ENCODE data around the gene B3GALNT1.
A peak's percentile ranks its signal among the peaks of the same experiment; 100 is the strongest.

B3GALNT1 gene

DNA sequence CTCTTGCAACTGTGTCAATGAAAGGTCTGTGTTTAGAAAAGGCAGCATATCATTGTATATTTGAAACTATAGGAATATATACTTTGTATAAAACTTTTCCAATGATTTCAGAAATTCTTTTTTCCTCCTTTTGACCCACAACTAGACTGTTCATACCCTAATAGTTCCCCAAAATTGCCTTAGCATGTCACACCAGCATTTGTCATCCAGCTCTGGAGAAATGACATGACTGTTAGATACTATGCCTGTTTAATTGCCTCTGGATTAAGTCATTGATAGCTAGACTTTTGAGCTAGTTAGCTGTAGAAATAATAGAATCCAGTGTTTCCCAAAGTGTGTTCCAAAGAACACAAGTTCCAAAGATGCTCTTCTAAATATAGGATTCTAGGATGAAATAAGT lies 32.4 kb downstream of the B3GALNT1 start:
- DNase-seq, result no peak

DNA sequence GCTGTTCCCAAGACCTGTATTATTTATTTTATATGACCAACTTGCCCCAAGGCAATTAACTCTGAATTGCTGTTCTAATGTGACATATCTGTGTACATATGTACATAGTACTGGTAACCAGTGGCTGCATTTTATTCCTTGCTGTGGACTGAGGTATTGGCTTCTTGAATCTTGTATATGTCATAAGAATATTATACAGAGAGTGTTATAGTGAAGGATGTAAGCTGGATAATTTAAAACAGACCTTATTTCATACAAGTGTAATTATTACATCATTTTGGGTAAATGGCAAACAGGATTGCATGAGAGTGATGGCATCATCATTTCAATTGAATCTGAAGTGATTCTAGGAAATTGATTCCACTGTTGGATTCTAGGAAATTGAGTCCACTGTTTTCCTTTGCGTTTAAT lies 32.9 kb downstream of the B3GALNT1 start:
- no peak for DNase-seq

DNA sequence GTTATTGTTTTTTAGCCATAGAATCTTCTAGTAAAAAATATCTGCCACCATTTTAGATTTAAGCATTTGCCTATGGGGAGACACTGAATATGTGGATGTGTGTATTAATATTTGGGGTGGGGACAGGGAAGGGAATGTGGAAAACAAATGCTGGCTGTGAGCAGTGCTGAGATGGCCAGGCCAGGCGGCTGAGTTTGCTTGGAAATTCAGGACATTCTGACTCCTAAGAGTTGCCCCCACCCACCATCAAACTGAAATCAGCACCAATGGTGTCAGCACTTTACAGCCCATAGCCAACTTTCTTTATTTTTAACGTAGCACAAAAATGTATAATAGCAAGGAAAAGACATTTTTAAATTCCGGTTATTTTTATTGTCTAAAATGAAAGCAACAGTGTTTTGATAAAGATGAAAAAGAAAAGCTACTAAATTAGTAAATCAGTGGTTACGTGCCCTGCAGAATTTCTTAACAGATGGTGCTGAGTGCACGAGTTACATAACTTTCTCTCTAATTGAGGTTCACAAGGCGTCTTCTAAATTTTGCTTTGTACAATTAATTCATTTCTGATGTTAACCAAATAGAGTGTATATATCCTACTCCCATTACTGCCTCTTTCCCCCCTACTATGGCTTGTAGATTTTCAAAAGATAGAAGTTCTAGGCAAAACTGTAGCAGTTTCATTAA lies 34.0 kb downstream of the B3GALNT1 start:
- DNase-seq, result no peak

DNA sequence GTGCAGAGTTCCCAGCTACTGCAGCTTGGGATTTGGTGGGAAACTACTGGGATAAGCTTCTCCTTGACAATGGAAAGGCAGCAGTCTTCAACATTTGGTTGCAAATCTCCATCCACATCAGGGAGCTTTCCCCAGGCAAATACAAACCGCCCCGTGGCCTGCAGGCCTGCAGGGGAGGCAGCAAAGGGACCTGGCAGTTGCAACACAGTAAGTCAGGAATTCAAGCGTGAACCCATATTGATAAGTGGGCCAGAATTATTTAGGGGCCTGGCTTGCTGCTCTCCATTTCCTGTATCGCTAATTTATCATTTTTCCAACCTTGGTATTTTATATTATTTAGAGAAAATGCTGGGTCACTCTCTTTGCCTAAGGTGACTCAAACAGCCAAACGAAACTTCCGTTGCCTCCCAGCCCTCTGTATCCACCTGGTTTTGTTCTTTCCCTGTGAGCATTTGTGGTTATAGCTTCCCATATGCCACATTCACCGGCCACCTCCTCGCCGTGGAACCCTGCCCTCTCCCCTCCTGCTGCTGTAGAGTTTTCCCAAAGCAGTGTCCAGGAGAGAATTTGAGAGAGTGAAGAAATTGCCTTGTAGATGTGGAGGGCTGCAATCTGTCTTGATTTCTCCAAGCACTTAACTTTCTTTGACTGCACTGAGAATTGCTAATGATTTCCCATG lies 34.8 kb downstream of the B3GALNT1 start:
- no peak for DNase-seq

DNA sequence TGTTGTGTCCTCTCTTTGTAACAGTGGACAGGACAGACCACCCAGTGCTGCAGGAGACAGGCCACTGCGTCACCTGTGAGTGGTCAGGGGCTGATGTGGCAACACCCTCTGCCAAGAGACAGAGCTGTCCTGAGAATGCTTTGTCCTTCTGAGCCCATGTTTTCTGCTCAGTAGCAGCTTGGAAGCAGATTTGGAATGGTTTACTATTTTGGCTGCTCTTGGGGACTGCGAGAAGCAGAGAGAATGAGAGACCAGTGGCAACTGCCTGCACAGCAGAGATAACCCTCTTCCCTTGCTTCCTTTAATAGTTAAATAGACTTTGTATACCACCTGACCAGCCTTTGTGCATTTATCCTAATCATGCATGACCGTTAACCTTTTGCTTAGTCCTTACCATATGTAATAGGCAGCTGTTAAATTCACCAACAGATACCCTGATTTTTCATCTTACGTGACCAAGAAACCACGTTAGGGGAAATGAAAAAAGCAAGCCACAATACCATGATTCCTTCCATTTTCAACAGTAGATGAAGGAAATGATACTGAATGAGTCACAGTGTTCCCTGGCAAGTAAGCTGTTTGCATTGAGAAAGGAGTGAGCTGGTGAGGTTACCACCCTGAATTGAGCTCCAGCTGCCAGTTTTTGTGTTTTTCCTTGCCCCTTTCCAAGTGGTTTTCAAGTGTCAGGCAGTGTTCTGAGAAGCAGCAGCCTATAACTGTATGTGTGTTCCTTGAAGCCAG lies 35.5 kb downstream of the B3GALNT1 start:
- no peak for DNase-seq

DNA sequence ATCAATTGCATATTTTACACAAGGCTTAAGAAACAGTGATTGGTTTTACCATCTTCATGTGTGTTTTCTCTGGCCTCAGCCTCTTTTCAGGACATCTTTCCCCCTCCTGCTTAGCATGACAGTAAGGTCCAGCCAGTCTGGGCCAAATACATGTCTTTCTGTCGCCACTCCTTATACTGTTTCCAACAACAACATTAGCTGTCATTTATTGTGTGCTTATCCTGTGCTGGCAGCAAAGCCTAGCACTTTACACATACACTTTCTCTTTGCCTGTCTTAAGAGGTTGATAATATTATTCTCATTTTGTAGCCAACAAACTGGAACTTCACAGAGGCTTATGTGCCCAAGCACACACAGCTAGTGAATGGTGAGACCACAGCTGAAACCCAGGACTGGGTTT lies 37.8 kb downstream of the B3GALNT1 start:
- DNase-seq, result no peak

DNA sequence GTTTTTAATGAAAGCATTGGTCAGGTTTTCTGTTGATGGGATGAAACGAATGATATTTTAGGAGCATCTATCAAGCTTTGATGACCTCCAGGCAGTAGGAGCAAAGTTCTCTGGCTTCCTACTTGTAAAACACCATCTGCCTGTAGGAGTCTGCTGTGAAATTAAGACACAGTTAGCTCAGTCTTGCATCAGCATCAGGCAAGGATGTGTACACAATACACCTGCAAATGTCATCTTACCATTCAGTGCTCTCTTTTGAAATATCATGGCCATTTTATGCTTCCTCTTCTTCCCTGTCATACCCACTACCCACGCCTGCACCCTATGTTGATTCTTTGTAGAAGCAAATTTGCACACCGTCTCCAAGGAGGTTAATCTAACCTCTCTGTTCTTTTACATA lies 38.2 kb downstream of the B3GALNT1 start:
- no peak for DNase-seq

DNA sequence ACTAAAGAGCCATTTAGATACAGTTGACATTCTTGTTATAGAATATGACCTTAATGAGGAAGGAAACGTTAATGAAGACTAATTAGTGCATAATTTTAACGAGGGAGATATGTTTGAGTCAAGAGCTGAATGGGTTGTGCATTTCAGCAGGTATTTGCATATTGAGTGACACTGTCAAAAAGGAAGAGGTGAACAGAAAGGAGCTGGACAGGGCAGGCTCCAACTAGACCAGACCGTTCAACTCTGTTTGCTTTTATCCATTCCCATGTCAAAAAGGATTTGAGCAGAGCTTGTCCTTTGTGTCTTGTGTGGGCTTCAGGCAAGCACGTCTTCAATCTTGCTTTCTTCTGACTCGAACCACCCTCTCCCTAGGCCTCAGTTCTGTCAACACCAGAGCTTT lies 40.7 kb downstream of the B3GALNT1 start:
- DNase-seq, result no peak

DNA sequence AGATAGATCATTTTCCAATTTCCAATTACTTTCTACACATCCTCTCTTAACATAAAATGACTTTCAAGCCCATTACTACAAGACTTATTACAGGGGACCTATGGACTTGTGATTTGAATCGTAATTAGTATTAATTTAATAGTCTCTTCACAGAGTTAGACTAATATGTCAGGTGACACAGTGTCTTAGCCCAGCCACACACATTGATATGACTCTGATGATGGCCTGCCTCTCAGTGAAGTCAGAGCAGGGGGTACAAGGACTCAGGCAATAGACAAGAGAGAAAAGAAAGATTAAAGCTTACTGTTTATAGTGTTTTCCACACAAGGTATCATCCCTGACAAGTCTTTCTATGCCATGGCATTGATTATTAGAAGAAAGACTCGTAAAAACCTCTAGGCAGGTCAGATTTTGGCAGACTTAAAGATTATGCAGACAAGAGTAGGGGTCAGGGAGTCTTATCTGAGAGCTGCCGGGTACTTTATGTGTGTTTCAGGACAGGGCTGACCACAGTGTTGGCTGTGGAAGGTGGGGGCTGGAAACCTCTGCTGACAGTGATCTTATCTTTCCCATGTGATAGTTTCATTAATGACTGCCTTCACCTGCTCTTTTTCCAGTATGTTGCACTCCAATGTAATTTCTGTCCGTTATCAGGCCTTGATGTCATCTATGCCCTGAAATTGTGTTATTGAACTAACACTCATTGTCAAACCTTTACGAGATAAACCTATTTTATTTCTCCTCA lies 50.1 kb downstream of the B3GALNT1 start:
- no peak for DNase-seq

DNA sequence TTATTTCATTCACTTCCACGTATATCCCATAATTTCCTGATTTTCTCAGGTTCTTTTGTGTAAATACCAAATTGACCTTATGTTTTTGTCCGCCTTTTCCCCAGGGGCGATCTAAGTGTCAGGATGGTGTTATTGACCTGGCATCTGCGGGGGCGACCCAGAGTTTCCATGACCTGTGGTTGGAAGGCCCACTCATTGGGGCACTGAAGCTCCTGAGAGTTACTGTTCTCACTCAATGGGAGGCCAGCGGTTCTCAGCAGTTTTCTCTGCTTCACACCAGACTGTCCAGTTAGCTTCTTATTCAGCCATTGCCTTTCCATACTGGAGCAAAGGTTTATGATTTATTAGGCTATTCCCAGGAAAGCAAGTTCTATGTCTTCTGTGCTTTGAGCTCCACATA lies 53.3 kb downstream of the B3GALNT1 start:
- DNase-seq, result no peak

DNA sequence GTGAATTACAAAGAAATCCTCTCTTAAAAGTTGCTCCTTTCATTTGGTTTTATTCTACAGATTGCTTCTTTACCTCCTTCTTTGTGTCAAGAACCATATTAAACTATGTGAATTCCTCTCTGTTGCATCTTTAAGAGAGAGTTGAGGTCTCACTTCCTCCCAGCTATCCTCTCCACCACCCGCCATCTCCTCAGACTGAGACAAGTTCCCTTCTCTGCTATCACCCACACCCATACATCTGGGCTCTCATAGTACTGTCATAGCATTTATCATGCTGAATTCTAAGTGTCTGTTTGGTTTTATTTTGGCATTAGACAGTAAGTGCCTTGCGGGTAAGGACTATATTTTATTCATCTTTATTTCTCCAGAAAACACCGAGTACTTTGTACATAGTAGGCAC lies 54.2 kb downstream of the B3GALNT1 start:
- DNase-seq, result no peak

DNA sequence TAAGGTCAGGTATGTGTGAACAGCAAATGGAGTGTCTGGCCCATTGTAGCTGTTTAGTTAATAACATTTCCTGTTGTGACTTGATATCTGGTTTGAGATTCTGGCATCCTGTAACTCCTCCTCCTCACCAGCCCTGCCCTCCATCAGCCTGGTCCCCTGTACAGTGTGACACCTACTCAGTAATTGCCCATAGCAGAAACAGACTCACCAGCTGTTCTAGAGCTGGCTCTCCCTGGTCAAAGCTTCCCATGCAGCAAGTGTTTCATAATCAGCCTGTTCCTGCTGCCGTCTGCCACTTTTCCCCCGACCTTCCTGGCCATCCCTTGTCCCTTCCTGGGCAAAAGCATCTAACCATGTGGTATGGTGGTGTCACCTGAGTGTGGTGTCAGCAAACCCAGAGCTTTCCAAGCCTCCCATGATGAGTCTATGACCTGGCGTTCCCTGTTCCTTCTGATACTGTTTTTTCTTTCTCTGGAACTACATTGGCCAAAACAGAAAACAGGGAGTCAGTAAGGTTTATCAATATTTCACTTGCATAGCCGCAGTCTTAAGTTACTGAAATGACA lies 55.4 kb downstream of the B3GALNT1 start:
- no peak for DNase-seq

DNA sequence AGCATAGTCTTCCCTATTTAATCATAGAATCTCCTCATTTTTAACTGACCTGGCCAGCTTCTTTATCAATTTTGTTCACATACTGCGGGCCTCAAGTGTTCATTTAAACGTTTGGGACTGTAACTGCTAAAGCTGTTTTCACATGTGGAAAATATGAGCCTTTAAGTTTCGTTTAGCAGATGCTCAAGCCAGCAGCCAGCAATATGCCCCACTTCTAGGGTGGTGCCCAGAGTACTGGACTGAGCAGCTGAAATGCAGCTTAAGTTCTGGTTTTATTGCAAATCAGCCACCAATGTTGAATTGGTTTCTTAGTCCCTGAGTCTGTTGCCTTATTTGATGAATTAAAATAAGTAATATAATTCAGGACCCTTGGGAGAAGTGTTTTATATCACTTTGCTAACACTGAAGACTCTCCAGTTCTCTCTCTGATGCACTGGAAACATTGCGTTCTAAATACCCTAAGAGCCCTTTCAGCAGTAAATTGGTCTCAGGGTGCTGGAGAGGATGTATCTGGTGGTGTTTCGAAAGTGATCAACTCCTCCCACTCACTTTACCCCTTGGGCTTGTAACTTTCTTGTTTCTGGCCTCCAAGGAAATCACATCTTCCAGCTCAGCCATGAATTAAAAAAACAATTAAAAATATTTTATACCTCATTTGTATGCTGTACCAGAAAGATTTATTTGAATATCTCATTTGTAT lies 61.7 kb downstream of the B3GALNT1 start:
- DNase-seq, result no peak

DNA sequence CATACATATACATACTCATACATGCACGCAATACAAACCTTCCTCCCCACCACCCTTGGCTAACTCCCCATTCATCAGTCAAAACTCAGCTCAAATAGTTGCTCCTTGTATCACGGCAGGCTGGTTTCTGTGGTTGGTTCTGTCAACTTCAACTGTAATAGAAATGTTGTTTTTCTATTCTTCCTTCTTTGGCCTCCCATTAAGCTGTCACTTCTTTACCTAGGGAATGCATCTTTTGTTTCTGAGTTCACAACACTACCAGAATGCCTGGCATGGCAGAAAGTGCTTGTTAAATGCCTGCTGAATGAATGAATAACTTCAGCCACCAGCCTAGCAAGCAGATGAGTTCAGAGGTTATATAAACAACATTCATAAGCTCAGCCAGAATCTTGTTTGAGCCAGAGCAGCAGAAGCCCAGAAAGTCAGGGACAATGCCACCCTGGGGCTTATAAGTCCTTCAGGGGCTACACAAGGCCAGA lies 63.1 kb downstream of the B3GALNT1 start:
- no peak for DNase-seq

DNA sequence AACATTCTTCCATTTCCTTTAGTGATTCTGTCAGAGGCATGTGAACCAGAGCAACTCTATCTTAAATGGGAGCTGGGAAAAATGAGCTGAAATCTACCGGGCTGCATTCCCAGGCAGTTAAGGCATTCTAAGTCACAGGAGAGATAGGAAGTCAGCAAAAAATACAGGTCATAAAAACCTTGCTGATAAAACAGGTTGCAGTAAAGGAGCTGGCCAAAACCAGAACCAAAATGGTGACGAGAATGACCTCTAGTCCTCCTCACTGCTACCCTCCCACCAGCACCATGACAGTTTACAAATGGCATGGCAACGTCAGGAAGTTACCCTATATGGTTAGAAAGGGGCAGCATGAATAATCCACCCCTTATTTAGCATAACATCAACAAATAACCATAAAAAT lies 66.4 kb downstream of the B3GALNT1 start:
- no peak for DNase-seq

DNA sequence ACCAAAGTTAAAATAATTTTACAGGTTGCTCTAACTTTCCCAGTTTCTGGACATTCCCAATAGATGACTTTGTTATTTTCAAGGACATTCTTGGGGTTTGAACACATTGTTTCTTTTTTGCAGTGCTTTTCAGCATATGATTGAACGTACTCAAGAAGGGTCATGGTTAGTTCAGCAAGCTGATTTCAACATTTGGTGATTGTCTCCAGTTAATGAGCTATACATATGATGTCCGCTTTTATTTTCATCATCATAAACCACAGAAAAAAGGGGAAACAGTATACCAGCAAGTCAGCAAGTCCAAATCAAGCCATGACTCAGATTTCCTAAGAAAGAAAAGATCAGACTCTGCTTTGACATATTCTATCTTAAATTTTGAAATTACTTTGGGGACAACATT lies 69.4 kb downstream of the B3GALNT1 start:
- no peak for DNase-seq

DNA sequence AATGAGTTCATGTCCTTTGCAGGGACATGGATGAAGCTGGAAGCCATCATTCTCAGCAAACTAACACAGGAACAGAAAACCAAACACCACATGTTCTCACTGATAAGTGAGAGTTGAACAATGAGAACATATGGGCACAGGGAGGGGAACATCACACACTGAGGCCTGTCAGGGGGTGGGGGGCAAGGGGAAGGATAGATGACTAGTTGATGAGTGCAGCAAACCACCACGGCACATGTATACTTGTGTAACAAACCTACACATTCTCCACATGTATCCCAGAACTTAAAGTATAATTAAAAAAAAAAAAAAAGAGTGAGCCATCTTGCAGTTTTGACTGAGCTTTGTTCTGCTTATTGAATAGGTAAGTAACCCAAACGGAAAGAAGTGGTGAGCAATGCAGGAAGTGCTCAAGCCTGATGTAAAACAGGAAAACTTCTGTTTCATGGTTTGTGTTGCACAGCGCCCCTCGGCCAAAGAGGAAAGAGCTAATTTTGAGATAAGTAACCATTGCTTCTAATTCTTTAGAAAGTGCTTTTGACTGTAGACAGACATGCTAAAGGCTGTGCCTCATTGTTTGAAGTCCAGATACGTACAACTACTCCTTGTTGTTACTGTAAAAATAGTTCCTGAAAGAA lies 70.1 kb downstream of the B3GALNT1 start:
- DNase-seq, result peak; percentile 31
